Measurements from ENCODE around the gene CTDNEP1. TPM values are rescaled to one million over a fixed set of nuclear protein-coding genes. Genes with fewer than 3 reads are reported as not detected.

Gene CTDNEP1
- total RNA-seq, 1 donor from 2014 or later = 96.0 TPM

- TF ChIP-seq, protein P1, sequence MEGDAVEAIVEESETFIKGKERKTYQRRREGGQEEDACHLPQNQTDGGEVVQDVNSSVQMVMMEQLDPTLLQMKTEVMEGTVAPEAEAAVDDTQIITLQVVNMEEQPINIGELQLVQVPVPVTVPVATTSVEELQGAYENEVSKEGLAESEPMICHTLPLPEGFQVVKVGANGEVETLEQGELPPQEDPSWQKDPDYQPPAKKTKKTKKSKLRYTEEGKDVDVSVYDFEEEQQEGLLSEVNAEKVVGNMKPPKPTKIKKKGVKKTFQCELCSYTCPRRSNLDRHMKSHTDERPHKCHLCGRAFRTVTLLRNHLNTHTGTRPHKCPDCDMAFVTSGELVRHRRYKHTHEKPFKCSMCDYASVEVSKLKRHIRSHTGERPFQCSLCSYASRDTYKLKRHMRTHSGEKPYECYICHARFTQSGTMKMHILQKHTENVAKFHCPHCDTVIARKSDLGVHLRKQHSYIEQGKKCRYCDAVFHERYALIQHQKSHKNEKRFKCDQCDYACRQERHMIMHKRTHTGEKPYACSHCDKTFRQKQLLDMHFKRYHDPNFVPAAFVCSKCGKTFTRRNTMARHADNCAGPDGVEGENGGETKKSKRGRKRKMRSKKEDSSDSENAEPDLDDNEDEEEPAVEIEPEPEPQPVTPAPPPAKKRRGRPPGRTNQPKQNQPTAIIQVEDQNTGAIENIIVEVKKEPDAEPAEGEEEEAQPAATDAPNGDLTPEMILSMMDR (IDR thresholded peaks at IDR 0.05; ENCODE audit: insufficient read depth, low read length, poor library complexity, severe bottlenecking) = no peak
- no peak for DNase-seq (ENCODE audit: low read depth)
- Histone ChIP-seq H3K36me3 (ENCODE audit: control insufficient read depth, insufficient read depth, low read length) (peaks cover 7% of the 10 kb centered on the region), H3K4me3 (ENCODE audit: low read depth, low read length) (no peak overlapping the region), H3K27me3 (ENCODE audit: control insufficient read depth, insufficient read depth, low read length) (no peaks in the 10 kb centered on the region)
Measured at GRCh38 chr17:7224661-7225111, 26.8 kb downstream of the CTDNEP1 start.

GRCh38 chr17:7224110-7224509 is 27.4 kb downstream of the CTDNEP1 start:
- Histone ChIP-seq H3K27me3 (ENCODE audit: control insufficient read depth, insufficient read depth, low read length) (no peaks in the 10 kb centered on the region), H3K4me3 (ENCODE audit: low read depth, low read length) (no peak overlapping the region), H3K36me3 (ENCODE audit: control insufficient read depth, insufficient read depth, low read length) (peaks cover 5% of the 10 kb centered on the region)
- no peak for DNase-seq (ENCODE audit: low read depth)
- TF ChIP-seq, protein P1 (IDR thresholded peaks at IDR 0.05; ENCODE audit: insufficient read depth, low read length, poor library complexity, severe bottlenecking) = no peak

DNA sequence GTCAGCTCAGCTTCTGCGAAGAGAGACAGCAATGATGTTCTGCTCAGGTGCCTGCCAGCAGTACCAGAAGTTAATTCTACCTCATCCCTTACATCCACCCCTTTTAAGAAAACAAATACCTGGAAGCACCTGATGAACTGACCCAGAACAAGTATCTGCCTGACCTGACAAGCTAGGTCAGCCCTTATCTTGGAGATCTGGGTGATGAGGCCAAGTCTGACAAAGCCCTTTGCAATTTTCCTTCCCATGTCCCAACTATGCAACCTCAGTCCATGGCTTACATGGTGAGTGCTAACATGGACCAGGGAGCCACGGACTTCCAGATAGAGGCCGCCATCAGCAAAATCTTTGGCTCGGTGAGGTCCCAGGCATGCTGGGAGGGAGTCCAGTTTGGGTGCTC is 28.2 kb downstream of the CTDNEP1 start:
- Histone ChIP-seq H3K36me3 (ENCODE audit: control insufficient read depth, insufficient read depth, low read length) (peaks cover 5% of the 10 kb centered on the region), H3K4me3 (ENCODE audit: low read depth, low read length) (no peak overlapping the region), H3K27me3 (ENCODE audit: control insufficient read depth, insufficient read depth, low read length) (no peaks in the 10 kb centered on the region)
- TF ChIP-seq, protein P1 (IDR thresholded peaks at IDR 0.05; ENCODE audit: insufficient read depth, low read length, poor library complexity, severe bottlenecking) = no peak
- no peak for DNase-seq (ENCODE audit: low read depth)

DNA sequence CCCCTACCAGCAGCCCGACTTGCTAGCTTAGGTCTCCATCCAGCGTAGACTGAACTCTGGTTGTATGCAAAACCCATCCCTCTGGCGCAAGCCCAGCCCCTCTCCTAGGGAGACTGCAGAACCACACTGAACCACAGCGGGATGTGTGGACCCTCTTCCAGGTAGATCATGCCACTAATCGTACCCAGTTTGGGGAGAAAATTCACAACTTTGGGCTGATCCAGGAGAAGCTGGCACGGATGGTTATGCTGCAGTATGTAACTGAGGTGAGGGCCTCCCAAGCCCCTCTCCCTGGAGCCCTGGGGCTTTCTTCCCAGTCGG is 28.6 kb downstream of the CTDNEP1 start:
- no peak for DNase-seq (ENCODE audit: low read depth)
- Histone ChIP-seq H3K36me3 (ENCODE audit: control insufficient read depth, insufficient read depth, low read length) (peaks cover 5% of the 10 kb centered on the region), H3K4me3 (ENCODE audit: low read depth, low read length) (no peak overlapping the region), H3K27me3 (ENCODE audit: control insufficient read depth, insufficient read depth, low read length) (no peaks in the 10 kb centered on the region)
- TF ChIP-seq, protein P1 (IDR thresholded peaks at IDR 0.05; ENCODE audit: insufficient read depth, low read length, poor library complexity, severe bottlenecking) = no peak

GRCh38 chr17:7222093-7222971 is 29.2 kb downstream of the CTDNEP1 start:
- no peak overlapping the region for H3K4me3 ChIP-seq (ENCODE audit: low read depth, low read length)
- no peak for DNase-seq (ENCODE audit: low read depth)
- H3K27me3 ChIP-seq (ENCODE audit: control insufficient read depth, insufficient read depth, low read length) = no peaks in the 10 kb centered on the region
- H3K36me3 ChIP-seq (ENCODE audit: control insufficient read depth, insufficient read depth, low read length) = peaks cover 5% of the 10 kb centered on the region
- TF ChIP-seq, protein P1 (IDR thresholded peaks at IDR 0.05; ENCODE audit: insufficient read depth, low read length, poor library complexity, severe bottlenecking) = no peak

Measured in kidney epithelial cell (primary cell).